Activated CD4-positive, alpha-beta T cell treated with anti-CD3 and anti-CD28 coated beads for 24 hours (primary cell): ENCODE measurements around the gene TAGLN2.
"Not testable (repeated sequence)": the region's sequence is repeated elsewhere in the genome, so short reads cannot be mapped to it uniquely, and the experiment has no call there.

Source experiments
- DNase-seq, 2 donors: peaks; one replicate each; pipeline ENCODE4 v3.0.0-alpha.2; 2020; ENCODE audit warnings: low read depth in 2 of 2

The TAGLN2 gene

DNA sequence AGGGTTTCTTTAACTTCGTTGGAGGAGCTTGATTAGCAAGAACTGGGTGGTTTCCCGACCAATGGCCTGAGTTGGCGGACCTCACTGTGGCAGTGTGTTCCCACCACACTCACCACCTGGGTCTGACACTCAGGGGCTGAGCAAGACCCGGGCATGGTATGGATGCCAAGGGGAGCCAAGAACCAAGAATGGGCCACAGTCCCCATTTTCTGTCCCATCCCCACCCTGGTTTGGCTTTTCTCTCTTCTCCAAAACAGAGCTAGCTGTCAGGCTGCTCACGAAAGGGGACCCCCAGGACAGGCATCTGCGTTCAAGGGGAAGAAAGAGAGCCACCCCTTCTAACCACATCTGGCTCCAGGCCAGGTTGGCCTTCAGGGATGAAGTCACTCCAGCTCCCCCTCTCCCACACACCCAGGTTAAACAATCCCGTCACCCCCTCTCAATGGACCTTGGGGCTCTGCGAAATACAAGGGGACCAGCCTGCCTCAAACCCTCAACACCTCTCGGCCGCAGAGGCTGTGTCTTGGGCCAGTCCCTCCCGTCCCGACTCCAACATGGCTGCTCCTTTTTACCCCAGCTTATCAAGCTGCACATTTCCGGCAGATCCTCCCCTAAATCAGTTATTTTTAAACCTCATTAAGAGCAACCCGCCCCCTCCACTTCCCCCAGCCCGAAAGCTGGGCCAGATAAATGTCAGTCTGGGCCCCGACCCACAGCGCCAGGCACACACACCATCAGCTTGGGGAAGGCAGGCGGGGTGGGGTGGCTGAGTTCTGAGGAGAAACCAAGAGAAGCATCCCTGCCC is 3.4 kb downstream of the TAGLN2 start:
- no peak for DNase-seq

DNA sequence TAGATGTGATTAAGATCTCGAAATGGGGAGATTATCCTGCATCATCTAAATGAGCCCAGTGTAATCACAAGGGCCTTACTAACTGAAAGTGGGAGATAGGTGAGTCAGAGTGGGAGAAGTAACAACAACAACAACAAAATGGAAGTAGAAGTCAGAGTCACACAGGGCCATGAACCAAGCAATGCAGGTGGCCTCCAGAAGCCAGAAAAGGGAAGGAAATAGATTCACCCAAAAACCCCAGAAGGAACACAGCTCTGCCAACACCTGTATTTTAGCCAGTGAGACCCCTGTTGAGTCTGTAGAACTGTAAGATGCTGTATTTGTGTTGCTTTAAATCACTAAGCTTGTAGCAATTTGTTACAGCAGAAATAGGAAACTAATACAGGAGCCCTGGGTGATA is 4.1 kb downstream of the TAGLN2 start:
- no peak for DNase-seq

DNA sequence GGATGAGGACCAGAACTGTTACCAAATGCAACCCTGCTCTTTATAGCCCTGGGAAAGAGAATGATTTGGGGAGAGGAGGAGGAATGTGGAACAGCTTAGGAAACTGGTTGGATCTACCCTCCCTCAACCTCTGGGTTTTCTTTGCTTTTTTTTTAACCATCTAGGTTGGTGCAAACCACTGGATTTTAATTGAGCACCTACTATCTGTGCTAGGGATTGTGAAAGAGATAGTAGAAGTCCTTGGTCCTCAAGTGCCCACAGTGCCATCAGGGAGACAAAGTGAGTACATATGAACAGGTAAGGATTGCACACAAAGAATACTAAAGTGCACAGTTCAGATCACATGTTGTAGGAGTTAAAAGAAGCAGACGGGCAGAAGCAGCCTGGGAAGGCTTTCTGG is 4.7 kb downstream of the TAGLN2 start:
- no peak for DNase-seq

DNA sequence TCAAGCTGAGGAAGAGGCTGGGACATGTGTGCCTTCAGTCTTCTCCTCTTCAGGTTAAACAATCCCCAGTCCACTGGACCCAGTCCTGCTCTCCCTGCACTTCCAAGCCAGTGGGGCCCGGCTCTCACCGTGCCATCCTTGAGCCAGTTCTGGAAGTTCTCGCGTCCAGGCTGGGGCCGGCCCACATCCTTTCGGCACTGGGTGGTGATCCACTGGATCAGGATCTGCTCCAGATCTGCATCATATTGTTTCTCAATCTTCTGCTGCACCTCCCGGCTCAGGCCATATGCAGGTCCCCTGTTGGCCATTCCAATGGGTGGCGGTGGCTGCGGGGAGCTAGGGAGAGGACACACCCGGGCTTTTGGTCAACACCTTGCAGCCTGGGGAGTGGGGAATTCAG is 5.1 kb downstream of the TAGLN2 start:
- DNase-seq, result no peak

DNA sequence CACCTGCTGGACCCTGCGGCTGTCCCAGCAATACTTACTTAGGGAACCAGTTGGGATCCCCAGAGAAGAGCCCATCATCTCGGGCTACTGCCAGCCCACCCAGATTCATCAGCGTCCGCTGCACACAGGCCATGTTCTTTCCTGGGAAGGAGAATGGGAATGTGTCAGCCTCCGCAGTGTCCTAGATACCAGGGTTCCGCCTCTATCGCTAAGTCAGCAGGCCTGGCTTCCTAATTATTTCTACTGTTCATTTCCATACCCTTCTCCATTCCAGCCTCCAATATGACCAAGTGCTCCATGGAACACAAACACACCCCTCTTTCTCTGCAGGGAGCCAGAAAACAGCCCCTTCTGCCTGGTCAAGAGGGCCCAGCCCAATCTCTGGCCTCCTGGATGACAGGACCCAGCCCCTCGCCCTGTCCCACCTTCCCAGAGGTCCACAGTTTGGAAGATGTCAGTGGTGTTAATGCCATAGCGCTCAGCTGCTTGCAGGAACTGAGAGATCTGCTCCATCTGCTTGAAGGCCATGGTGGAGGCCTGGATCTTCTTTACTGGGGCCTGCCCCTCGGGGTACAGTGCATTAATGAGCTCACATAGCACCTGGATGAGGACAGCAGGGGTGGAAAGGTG is 6.0 kb downstream of the TAGLN2 start:
- no peak for DNase-seq

DNA sequence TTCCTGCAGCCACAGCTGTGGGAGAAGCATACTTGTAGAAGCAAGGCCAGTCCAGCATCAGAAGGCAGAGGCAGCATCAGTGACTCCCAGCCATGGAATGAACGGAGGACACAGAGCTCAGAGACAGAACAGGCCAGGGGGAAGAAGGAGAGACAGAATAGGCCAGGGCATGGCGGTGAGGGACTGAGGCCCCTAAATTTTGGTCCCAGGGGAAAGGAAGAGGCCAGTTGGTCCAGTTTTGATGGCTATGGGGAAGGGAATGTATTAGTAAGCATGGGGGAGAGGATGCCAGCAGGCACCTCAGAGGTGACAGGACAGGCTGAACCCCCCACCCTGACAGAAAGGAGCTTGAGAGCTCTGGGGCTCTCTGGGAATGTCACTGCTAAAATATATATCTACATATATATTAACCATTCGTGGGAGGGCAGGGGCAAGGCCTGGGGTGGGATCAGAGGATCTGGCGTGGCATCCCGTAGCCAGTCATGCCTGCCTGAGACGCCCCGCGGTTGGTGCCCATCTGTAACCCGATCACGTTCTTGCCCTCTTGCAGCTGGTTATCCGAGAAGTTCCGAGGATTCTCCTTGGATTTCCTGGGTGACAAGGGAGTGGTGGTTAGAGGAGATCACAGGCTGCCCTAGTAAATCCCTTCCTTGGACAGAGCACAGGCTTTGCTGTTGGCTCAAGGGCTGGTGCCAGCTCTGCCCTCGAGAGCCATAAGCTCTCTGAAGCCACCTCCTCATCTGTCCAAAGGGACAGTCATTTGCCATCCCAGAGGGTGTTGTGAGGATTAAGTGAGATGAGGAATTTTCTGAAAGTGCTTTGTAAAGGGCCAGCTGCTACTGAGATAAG is 6.7 kb downstream of the TAGLN2 start:
- DNase-seq, result no peak

DNA sequence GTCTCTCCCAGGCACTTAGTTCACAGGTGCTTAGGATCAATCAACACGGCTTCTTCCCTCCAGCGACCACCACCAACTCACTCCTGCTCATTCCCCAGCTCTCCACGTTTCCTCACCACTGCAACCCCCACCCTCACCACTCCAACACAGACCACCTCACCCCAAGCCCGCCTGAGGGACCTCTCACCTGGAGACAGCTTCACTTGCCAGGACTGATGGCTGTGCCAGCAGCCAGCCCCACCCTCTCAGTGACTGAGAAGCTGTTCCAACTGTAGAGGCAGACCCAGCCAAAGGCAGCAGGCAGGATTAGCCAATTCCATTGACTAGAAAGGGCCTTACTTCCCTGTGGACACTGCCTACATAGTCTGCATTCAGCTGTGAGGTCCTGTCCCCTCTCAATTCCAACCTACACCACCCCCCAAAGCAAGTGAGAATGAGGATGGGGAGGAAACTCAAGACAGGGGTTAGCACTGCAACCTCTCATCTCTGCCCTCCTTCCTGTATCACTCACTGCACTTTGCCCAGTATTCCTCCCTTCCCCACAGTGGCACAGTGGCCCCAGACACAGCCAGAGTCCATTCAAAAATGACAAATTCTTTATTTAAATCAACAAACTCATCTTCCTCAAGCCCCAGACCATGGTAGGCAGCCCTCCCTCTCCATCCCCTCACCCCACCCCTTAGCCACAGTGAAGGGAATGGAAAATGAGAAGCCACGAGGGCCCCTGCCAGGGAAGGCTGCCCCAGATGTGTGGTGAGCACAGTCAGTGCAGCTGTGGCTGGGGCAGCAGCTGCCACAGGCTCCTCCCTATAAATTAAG is 7.6 kb downstream of the TAGLN2 start:
- DNase-seq, result no peak

DNA sequence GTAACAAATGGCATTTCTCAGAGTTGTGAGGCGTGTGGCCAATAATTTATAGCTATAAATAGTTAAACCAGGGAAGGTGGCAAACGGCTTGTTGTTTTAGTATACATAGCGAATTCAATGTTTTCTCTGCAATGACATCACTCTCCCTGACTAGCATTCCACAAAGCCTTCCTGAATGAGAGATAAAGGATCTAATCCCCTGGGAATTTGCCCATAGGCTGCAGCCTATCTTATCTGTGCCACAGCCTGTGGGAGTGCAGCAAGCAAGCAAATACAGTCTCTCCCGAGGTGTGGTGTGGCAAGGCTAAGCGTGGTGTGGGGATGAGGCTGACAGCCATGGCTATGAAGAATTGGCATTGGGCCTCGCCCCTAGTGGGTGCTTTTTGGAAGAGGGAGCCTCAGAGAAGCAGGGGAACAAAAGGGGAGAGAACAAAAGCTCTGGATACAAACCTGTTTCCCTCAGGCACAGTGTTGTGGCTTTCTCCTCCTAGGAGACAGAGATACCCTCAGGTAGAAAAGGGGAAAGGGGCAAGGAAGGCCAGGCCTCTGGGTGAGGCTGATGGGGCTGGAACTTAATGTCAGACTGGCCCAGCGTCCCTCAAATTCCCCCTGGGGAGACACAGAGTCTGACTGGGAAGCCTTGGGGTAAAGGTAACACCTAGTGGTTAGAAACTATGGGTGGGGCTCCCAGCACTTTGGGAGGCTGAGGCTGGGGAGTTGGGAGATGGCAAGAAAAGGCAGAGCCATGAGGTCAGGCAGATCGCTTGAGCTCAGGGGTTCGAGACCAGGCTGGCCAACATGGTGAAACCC is 8.9 kb downstream of the TAGLN2 start:
- DNase-seq, result no peak

DNA sequence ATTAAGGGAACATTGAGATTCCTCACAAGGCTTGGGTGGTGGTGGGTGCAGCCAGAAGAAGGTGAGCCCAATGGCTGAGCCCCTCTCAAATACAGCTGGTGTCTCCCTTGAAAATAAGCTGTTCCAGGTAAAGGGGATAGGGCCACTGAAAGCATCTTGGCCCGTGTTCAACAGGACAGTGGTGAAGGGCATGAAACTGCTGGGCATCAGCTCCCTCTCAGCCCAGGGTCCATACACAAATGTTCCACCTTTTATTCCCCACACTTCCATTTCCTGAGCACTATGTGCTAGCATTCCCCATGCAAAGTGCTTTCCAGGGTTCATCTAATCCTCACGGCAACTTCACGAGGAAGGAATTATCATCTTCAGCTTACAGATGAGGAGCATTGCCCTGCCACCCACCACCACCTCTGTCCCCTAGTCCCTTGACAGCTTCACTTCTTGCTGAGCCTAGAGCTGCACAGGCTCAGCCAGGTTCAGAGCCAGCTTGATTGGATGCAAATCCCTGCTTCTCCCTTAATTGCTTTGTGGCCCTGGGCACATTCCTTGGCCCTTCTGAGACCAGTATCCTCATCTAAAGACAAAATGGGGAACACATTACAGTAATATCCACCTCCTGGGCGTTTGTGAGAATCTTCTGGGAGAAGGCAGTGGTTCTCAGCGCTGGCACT is 9.6 kb downstream of the TAGLN2 start:
- no peak for DNase-seq

DNA sequence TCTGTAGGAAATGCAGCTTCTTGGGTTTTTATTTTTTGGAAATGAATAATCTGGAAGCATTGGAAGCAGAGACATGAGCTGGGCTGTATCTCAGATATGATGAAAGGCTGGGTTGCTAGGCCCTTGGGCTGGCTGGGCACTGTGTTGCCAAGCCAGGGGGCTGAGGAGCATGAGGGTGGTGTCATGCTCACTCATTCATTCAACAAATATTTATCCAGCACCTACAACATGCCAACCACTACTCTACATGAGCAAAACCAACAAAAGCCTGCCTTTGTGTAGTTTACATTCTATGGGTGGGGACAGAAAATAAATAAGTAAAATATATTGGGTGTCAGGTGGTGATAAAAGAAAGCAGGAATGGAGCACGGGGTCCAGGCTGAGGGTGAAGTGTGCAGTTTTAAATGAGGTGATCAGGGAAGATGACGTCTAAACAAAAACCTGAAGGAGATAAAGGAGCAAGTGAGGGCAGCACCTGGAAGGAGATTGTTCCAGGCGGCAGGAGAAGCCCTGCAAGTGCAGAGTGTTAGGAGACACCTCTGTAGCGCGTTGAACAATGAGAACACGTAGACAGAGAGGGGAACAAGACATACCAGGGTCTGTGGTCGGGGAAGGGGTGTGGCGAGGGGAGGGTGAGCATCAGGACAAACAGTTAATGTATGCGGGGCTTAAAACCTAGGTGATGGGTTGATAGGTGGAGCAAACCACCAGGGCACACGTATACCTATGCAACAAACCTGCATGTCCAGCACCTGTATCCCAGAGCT is 10.9 kb downstream of the TAGLN2 start:
- DNase-seq, result no peak

DNA sequence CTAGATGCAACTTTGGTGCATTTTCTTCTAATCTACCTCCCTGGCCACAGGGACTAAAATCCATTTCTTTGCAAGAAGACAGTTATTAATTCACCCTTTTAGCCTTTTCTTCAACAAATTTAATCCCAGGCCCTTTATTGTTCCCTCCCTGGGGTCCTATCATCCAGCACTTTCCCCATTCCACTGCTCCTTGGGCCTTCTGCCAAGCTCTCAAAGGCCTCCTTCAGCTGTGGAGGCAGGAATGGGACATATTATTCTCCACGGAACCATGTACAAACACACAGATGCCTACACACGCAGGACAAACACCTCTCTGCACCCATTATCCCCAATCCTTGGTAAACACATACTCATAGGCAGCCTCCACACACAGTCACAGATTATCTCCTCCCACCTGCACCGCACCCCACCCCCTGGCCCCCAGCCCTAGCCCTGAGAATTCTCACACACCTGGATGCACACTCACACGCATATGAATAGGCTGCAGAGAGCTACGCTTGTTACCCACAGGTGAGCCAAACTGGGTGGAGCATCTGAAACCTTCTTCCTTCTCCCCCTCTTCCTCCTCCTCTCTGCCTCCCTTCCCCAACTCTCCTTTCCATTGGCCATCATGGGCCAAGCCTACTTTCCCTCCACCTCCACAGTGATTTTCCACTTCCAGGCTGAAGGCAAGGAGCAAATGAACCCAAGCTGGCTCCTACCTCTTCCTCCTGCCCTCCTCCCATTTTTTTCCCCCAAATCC is 11.7 kb downstream of the TAGLN2 start:
- no peak for DNase-seq

DNA sequence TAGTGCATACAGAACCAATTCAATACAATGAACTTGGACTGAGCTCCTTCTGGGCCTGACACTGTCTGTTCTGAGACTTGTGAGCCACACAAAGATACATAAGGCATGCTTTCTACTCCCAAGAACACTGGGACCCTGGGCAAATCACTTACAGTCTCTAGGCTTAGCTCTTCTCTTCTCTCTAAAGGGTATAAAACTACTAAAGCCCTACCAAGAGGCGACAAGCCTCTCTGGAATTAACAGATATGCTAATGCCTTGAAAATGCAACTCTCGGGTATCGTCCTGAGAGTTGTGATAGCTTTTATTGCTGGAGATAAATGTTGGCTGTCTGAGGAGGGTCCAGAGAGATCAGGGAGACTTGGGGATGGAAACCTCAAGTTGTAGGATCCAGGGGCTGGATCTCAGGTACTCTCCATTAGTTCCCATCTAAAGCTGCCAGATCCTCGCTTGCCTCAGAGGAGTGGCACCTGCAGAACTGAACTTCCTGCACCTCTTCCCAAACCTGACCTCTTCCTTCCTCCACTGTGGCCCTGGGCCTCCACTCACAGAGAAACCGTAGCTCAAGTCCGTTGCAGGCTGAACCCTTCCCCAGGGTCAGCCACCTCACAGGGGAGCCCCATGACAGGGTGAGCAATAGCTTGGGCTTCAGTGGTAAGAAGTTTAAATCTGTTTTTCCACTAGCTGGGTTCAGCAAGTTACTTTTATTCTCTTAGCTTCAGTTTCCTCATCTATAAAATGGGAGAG is 13.8 kb downstream of the TAGLN2 start:
- no peak for DNase-seq

DNA sequence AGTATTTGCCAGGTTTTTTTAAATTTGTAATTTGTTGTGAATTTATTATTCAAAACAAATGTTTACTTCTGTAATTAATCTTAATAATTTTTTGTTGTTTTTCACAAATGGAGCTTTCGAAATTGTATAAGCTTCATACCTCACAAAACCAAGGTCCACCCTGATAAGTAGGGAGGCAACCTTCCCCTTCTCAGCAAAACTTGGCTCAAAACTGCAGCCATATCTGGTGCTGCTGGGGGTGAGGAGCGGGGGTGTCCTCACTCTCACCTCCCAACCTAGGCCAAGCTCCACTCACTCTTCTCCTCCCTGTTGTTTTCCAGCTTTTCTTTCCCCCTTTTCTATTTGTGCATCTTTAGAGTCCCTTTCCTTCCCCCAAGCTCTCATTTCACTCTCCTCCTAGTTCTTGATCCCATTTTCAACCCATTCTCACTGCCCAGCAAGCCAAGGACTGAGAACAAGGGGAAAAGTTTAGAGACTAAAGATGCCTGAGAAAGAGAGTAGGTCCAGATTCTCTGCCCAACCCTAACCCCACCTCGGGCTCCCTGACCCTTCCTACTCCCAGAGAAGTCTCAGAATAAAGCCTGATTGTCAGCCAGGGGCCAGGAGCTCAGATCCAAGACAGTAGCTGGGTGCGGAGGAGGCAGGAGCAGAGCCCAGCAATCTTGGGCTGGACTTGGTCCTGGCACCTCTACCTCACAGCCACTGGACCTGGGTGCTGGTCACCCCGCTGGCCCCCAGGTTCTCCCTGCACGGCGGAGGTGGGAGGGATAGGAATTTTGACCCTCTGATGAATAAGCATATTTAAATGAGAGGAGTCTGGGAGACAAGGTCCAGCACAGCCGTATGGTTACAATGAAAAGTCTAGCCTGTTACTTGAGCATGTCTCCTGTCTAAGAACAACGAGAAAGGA is 17.0 kb downstream of the TAGLN2 start:
- DNase-seq, result no peak

DNA sequence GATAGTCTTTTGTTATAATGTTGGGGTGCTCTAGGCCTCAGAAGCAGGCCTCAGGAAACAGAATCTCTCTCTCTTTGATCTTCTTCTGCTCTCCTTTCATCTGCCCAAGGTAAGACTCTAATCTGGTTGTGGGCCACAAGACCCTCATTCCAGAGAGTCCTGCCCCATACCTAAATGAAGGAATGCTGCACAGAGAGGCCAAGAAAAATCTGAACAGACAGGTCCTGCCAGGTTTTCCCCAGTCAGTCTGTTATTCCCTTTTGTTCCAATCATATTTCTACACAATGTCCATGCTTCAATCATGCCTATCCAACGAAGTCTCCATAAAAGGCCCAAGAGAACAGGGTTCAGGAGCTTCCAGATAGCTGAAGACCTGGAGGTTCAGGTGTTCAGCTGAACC is 18.3 kb downstream of the TAGLN2 start:
- no peak for DNase-seq

DNA sequence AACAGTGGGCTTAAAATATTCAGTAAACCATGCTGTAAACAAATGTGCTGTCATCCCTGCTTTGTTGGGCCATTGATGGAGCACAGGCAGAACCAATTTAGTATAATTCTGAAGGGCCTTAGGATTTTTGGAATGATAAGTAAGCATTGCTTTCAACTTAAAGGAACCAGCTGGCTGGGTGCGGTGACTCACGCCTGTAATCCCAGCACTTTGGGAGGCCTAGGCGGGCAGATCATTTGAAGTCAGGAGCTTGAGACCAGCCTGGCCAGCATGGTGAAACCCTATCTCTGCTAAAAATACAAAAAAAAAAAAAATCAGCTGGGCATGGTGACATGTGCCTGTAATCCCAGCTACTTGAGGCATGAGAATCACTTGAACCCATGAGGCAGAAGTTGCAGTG is 21.3 kb downstream of the TAGLN2 start:
- DNase-seq, result not testable (repeated sequence)

DNA sequence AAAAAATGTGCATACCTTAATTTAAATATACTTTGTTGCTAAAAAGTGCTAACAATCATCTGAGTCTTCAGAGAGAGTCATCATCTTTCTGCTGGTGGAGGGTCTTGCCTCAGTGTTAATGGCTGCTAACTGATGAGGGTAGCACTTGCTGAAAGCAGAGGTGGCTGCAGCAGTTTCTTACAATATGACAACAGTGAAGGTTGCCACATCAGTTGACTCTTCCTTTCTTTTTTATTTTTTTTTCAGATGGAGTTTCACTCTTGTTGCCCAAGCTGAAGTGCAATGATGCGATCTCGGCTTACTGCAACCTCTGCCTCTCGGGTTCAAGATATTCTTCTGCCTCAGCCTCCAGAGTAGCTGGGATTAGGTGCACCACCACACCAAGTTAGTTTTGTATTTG is 22.8 kb downstream of the TAGLN2 start:
- no peak for DNase-seq

DNA sequence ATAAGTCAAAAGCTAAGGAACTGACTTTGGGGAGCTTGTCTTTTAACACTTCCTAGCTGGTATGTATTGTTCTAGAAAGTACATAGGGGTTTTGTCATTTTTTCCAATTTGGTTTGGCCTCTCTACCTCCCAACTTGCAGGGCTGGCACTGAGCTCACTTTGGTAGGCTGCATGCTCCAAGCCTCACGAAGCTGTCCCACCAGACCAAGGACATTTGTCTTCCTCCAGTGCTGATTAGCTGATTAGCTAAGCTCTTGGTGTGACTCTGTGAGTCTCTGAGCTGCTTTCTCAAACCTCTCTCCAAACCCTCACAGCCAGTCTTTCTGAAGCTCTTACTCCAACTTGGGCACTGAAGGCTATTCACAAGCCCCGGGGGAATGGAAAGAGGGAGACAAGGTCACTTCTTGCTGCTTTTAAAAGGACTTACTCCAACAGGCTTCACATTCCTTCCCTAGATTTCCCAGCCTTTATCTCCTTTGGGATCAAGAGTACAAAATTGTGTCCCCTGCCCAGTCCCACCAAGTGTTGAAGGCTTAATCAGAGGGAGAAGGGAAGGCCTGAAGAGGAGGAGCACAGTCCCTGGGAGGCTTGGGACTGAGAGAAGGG is 24.4 kb downstream of the TAGLN2 start:
- DNase-seq, result no peak
